Thoracic aorta (tissue), 2 donors: ENCODE results near the gene PPP6R2. TPM values are rescaled to one million over a fixed set of nuclear protein-coding genes. Genes with fewer than 3 reads are reported as not detected.
"Not testable (repeated sequence)": the region's sequence is repeated elsewhere in the genome, so short reads cannot be mapped to it uniquely, and the experiment has no call there.

Source experiments
- ATAC-seq: fragments of 150-250 bp; one replicate; pipeline ENCODE4 v1.8.0; 2017; ENCODE audit warnings: low read depth; ENCODE audit not compliant: insufficient number of reproducible peaks, low FRiP score
- DNase-seq: peaks from one replicate; pipeline ENCODE4 v3.0.0-alpha.2; 2020; ENCODE audit warnings: low spot score
- H3K27ac ChIP-seq, 2 donors: fragments of 200-600 bp; sonication (generic); 1 replicate in 1 of 2; 2 replicates in 1 of 2; pipeline ENCODE4 v1.5.1; 2016; ENCODE audit warnings: mild to moderate bottlenecking in 2 of 2, moderate library complexity in 2 of 2
- H3K27me3 ChIP-seq: fragments of 200-600 bp; sonication (generic); replicated peaks from 2 replicates; pipeline ENCODE4 v1.6.0; 2016; ENCODE audit warnings: mild to moderate bottlenecking; ENCODE audit not compliant: insufficient read depth
- H3K36me3 ChIP-seq: fragments of 200-600 bp; sonication (generic); one replicate; pipeline ENCODE4 v1.5.1; 2016
- H3K4me1 ChIP-seq, 2 donors: fragments of 200-600 bp; sonication (generic); 1 replicate in 1 of 2; 2 replicates in 1 of 2; pipeline versions ENCODE4 v1.5.1 to v1.6.0; 2016; ENCODE audit warnings: low read depth in 2 of 2, mild to moderate bottlenecking in 1 of 2; ENCODE audit not compliant: control insufficient read depth in 1 of 2
- H3K4me3 ChIP-seq: fragments of 200-600 bp; sonication (generic); 2 replicates; pipeline ENCODE4 v1.5.1; 2016; ENCODE audit warnings: mild to moderate bottlenecking
- H3K9me3 ChIP-seq: fragments of 200-600 bp; sonication (generic); 2 replicates; pipeline ENCODE4 v1.5.1; 2016
- total RNA-seq, 2 donors: library from RNA; depleted of rRNA; stranded (reverse); fragments of >200 nt; gene quantifications; one replicate each; pipeline versions ENCODE4 v1.1.0 to v1.2.3, GENCODE V29; 2016
- TF ChIP-seq, protein P1 (sequence below): fragments of 200-600 bp; sonication (generic); IDR thresholded peaks from one replicate; pipeline ENCODE4 v1.5.1; 2019; ENCODE audit warnings: antibody characterized with exemption

PPP6R2 gene
- total RNA-seq, 2 donors from 2014 or later: 61.2 to 73.6 TPM

DNA sequence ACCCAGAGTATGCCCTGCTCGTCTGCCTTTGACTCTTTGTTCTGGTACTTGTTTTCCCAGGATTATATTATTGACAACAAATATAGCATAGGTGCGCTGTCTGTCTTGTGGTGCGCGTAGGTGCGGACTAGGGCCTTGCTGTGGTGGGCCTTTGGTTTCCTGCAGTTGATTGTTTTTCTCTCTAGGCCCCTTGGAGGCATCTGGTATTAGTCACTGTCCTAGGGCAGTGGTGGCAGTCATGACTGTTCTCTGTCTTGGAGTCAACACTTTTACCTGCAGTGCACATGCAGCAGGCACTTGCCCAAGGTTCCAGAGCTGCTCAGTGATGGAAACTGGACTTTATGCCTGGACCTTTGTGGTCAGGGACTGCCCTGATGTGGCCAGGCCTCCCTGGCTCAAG, 18.6 kb downstream of the PPP6R2 start:
- no peak for ATAC-seq
- H3K4me1 ChIP-seq: peaks cover 4 to 8% of the 10 kb centered on the region in 2 donors
- TF ChIP-seq, protein P1, sequence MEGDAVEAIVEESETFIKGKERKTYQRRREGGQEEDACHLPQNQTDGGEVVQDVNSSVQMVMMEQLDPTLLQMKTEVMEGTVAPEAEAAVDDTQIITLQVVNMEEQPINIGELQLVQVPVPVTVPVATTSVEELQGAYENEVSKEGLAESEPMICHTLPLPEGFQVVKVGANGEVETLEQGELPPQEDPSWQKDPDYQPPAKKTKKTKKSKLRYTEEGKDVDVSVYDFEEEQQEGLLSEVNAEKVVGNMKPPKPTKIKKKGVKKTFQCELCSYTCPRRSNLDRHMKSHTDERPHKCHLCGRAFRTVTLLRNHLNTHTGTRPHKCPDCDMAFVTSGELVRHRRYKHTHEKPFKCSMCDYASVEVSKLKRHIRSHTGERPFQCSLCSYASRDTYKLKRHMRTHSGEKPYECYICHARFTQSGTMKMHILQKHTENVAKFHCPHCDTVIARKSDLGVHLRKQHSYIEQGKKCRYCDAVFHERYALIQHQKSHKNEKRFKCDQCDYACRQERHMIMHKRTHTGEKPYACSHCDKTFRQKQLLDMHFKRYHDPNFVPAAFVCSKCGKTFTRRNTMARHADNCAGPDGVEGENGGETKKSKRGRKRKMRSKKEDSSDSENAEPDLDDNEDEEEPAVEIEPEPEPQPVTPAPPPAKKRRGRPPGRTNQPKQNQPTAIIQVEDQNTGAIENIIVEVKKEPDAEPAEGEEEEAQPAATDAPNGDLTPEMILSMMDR: no peak

DNA sequence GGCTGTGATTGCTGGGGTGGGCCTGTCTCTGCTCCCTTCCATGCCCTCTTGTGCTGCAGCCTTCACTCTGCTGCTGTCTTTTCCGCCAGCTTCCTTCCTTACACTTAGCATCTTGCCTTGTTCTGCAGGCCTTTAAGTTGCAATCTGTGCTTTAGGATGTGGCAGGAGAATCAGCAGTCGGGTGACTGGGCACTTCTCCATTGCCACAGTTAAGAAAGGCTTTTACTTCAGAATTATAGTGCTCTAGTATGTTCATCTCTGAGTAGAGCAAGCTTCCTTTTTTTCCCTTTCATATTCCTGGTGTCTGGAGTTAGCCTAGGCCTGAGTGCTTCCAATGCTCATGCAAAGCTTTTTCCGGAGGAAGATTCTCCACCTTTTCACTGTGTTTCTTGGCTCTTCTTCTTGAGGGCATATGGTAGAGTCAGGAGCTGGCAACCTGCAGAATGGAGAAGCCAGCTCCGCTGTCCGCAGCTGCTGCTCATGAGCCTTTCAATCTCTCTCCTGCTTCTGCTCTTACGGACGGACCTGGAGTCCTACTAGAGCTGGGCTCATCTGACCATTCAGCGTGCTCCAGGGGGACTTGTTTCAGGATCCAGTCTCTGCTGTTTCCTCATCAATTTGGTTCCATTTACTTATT, 20.2 kb downstream of the PPP6R2 start:
- no peak overlapping the region for H3K4me3 ChIP-seq
- TF ChIP-seq, protein P1: no peak
- no peak for ATAC-seq
- H3K9me3 ChIP-seq: no peaks in the 10 kb centered on the region
- peaks cover 9% of the 10 kb centered on the region for H3K36me3 ChIP-seq
- no peak for DNase-seq
- H3K27me3 ChIP-seq: no peaks in the 10 kb centered on the region
- H3K4me1 ChIP-seq: peaks cover 4 to 8% of the 10 kb centered on the region in 2 donors
- H3K27ac ChIP-seq: no peak overlapping the region

More for the DNA sequence above, 18.6 kb downstream of the PPP6R2 start:
- Histone ChIP-seq H3K9me3 (no peaks in the 10 kb centered on the region), H3K27ac (no peak overlapping the region), H3K36me3 (peaks cover 9% of the 10 kb centered on the region), H3K4me3 (no peak overlapping the region), H3K27me3 (no peaks in the 10 kb centered on the region)
- no peak for DNase-seq

DNA sequence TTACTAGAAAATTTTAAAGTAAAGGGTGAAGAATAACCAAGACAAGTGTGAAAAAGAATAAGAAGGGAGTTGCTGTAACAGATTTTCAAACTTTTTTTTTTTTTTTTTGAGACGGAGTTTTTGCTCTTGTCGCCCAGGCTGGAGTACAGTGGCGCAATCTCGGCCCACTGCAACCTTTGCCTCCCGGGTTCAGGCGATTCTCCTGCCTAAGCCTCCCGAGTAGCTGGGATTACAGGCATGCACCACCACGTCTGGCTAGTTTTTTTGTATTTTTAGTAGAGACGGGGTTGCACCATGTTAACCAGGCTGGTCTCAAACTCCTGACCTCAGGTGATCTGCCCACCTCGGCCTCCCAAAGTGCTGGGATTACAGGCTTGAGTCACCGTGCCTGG, 20.7 kb downstream of the PPP6R2 start:
- H3K27me3 ChIP-seq, H3K27ac ChIP-seq, H3K4me1 ChIP-seq, H3K9me3 ChIP-seq, H3K36me3 ChIP-seq, DNase-seq, H3K4me3 ChIP-seq, ATAC-seq: not testable (repeated sequence)

DNA sequence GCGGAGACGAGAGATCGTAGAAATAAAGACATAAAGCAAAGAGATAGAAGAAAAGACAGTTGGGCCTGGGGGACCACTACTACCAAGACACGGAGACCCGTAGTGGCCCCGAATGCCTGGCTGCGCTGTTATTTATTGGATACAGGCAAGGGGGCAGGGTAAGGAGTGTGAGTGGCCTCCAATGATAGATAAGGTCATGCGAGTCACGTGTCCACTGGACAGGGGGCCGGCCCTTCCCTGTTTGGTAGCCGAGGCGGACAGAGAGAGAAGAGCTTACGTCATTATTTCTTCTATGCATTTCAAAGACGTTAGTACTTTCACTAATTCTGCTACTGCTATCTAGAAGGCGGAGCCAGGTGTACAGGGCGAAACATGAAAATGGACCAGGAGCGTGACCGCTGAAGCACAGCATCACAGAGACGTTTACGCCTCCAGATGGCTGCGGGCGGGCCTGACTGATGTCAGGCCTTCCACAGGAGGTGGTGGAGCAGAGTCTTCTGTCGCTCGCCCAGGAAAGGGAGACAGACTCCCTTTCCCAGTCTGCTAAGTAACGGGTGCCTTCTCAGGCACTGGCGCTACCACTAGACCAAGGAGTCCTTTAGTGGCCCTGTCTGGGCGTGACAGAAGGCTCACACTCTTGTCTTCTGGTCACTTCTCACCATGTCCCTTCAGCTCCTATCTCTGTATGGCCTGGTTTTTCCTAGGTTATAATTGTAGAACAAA, 24.8 kb downstream of the PPP6R2 start:
- Histone ChIP-seq H3K27ac (no peak overlapping the region), H3K4me1 (peaks cover 4 to 8% of the 10 kb centered on the region in 2 donors), H3K27me3 (no peaks in the 10 kb centered on the region), H3K36me3 (peaks cover 10% of the 10 kb centered on the region), H3K9me3 (no peaks in the 10 kb centered on the region), H3K4me3 (no peak overlapping the region)
- TF ChIP-seq, protein P1: no peak
- DNase-seq: no peak
- no peak for ATAC-seq

DNA sequence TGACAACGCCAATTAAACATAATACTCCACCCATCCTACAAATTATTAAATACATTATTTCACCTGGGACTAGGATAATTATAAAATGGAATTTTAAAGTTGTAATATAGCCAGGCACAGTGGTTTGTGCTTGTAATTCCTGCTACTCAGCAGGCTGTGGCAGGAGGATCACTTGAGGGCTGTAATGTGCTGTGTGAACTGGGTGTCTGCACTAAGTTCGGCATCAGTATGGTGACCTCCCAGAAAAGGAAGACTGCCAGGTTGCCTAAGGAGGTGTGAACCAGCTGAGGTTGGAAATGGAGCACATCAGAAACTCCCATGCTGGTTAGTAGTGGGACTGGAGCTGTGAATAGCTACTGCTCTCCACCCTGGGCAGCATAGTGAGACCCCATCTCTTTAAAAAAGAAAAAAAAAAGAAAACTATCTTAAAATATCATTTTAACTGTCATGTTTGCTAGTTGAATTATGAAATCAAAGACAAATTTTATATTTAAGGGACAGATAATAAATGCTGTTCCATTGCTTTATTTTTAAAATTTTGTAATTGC, 28.0 kb downstream of the PPP6R2 start:
- H3K27me3 ChIP-seq: no peaks in the 10 kb centered on the region
- ATAC-seq (no peak), DNase-seq (no peak)
- H3K4me1 ChIP-seq: peaks cover 0 to 2% of the 10 kb centered on the region in 2 donors
- peaks cover 19% of the 10 kb centered on the region for H3K36me3 ChIP-seq
- TF ChIP-seq, protein P1: no peak
- no peak overlapping the region for H3K4me3 ChIP-seq
- no peaks in the 10 kb centered on the region for H3K9me3 ChIP-seq
- H3K27ac ChIP-seq: no peak overlapping the region
